K562 (cell line): ENCODE data around the gene MAN1B1. TPM values are rescaled to one million over a fixed set of nuclear protein-coding genes. Genes with fewer than 3 reads are reported as not detected.

ENCODE experiments used
- ARID1B ChIP-seq: fragments of 450-650 bp; IDR thresholded peaks from 2 replicates; pipeline ENCODE4 v1.6.1; 2016; ENCODE audit warnings: antibody characterized with exemption, mild to moderate bottlenecking, inconsistent platforms
- ARNT ChIP-seq, 2 experiments: fragments of 450-650 bp; IDR thresholded peaks; 2 replicates each; pipeline ENCODE4 v1.6.1; 2016; ENCODE audit warnings: mild to moderate bottlenecking in 1 of 2
- BRF1 ChIP-seq: IDR thresholded peaks from 3 replicates; pipeline ENCODE4 v1.6.1; 2011; ENCODE audit warnings: borderline replicate concordance, mild to moderate bottlenecking; ENCODE audit not compliant: insufficient read length; ENCODE audit errors: extremely low read depth
- CBFA2T3 ChIP-seq: fragments of 450-650 bp; IDR thresholded peaks from 2 replicates; pipeline ENCODE4 v1.6.1; 2017
- CEBPG ChIP-seq, 3 experiments: fragments of 200-800 bp in 1 of 3; sonication (Bioruptor generic) in 1 of 3; sonication (generic) in 1 of 3; formaldehyde crosslinking in 1 of 3; IDR thresholded peaks in 2 of 3; conservative IDR thresholded peaks in 1 of 3; 2 replicates each; pipeline versions ENCODE4 v1.6.1 to v1.8.0; 2016 to 2022; ENCODE audit warnings: missing compliant biosample characterization in 2 of 3, missing genetic modification characterization in 2 of 3, mild to moderate bottlenecking in 1 of 3, missing genetic modification reagents in 1 of 3
- CREM ChIP-seq: IDR thresholded peaks from 2 replicates; pipeline ENCODE4 v1.6.1; 2014; ENCODE audit warnings: antibody characterized with exemption, low read depth
- E2F3 ChIP-seq: fragments of 250-450 bp; sonication (Bioruptor Pico); IDR thresholded peaks from 2 replicates; pipeline ENCODE4 v1.4.0; 2020; ENCODE audit warnings: mild to moderate bottlenecking
- HCFC1 ChIP-seq: IDR thresholded peaks from 2 replicates; pipeline ENCODE4 v1.6.1; 2012; ENCODE audit warnings: low read depth, low read length, improper control_type of control experiment
- HDAC2 ChIP-seq: fragments of 450-650 bp; IDR thresholded peaks from 2 replicates; pipeline ENCODE4 v1.6.1; 2016; ENCODE audit warnings: mild to moderate bottlenecking
- HDGF ChIP-seq: fragments of 450-650 bp; IDR thresholded peaks from 2 replicates; pipeline ENCODE4 v1.6.1; 2016
- HES1 ChIP-seq: fragments of 450-650 bp; IDR thresholded peaks from 2 replicates; pipeline ENCODE4 v1.6.1; 2016; ENCODE audit warnings: low read depth, mild to moderate bottlenecking, moderate library complexity
- KAT2B ChIP-seq: IDR thresholded peaks from one replicate; pipeline ENCODE4 v1.6.1; 2012; ENCODE audit warnings: low read depth, mild to moderate bottlenecking, control low read depth, inconsistent platforms, low read length, moderate library complexity
- MTA2 ChIP-seq: fragments of 450-650 bp; IDR thresholded peaks from 2 replicates; pipeline ENCODE4 v1.6.1; 2016; ENCODE audit warnings: low read depth
- MYBL2 ChIP-seq, 2 experiments: fragments of 450-650 bp in 1 of 2; sonication (generic) in 1 of 2; formaldehyde crosslinking in 1 of 2; IDR thresholded peaks; 2 replicates each; pipeline versions ENCODE4 v1.6.1 to v1.8.1; 2017 to 2022; ENCODE audit warnings: borderline replicate concordance in 1 of 2, inconsistent platforms in 1 of 2, low read depth in 1 of 2, mild to moderate bottlenecking in 1 of 2, missing genetic modification reagents in 1 of 2, moderate library complexity in 1 of 2
- POU5F1 ChIP-seq: fragments of 150-350 bp; IDR thresholded peaks from 2 replicates; pipeline ENCODE4 v1.6.1; 2014; ENCODE audit warnings: borderline replicate concordance, low read length, low read depth, mild to moderate bottlenecking; ENCODE audit not compliant: partially characterized antibody
- RBFOX2 ChIP-seq: fragments of 200-400 bp; formaldehyde crosslinking; IDR thresholded peaks from 2 replicates; pipeline ENCODE4 v1.6.1; 2017; ENCODE audit warnings: low read depth, mild to moderate bottlenecking, low read length, moderate library complexity
- SNRNP70 ChIP-seq: fragments of 200-400 bp; formaldehyde crosslinking; optimal IDR thresholded peaks from 2 replicates; pipeline ENCODE3; 2017; ENCODE audit warnings: low read depth, low read length
- SRSF1 ChIP-seq: fragments of 200-400 bp; formaldehyde crosslinking; IDR thresholded peaks from 2 replicates; pipeline ENCODE4 v1.6.1; 2017; ENCODE audit warnings: mild to moderate bottlenecking, low read depth, low read length, moderate library complexity
- TSC22D4 ChIP-seq: fragments of 450-650 bp; IDR thresholded peaks from 2 replicates; pipeline ENCODE4 v1.6.1; 2016; ENCODE audit warnings: missing genetic modification characterization, missing biosample characterization, control low read depth
- ZNF121 ChIP-seq: sonication (generic); formaldehyde crosslinking; conservative IDR thresholded peaks from 2 replicates; pipeline ENCODE4 v1.8.0; 2022; ENCODE audit warnings: missing genetic modification reagents
- ZNF449 ChIP-seq: fragments of 250-450 bp; sonication (Bioruptor Pico); IDR thresholded peaks from 2 replicates; pipeline ENCODE4 v1.8.0; 2022; ENCODE audit warnings: moderate library complexity, mild to moderate bottlenecking, inconsistent platforms
- ZNF695 ChIP-seq: fragments of 450-650 bp; formaldehyde crosslinking; IDR thresholded peaks from 2 replicates; pipeline ENCODE4 v1.4.0; 2020; ENCODE audit warnings: mild to moderate bottlenecking, moderate library complexity
- polyA plus RNA-seq, 8 experiments: library from polyadenylated mRNA; depleted of rRNA in 4 of 8; stranded (reverse) in 5 of 8; unstranded in 3 of 8; fragments of >200 nt; fragmentation: Nextera tagmentation in 2 of 8; fragmentation: Illumina TruSeq in 1 of 8; extraction: Ambion mirVana in 2 of 8; extraction: Trizol in 1 of 8; gene quantifications; 2 replicates each; pipeline versions ENCODE4 v1.2.1 to v1.2.3, GENCODE V29; 2011 to 2014; ENCODE audit warnings: inconsistent platforms in 1 of 8, missing spikeins in 1 of 8
- total RNA-seq, 7 experiments: library from RNA; depleted of rRNA in 6 of 7; stranded (reverse); fragments of >200 nt in 6 of 7; fragmentation: Illumina TruSeq in 2 of 7; extraction: Trizol in 2 of 7; gene quantifications; 2 replicates each; pipeline versions ENCODE4 v1.2.1 to v1.2.3, GENCODE V29; 2011 to 2021; ENCODE audit warnings: low replicate concordance in 1 of 7
- TF ChIP-seq, protein P1 (sequence below): sonication (generic); formaldehyde crosslinking; IDR thresholded peaks from 2 replicates; pipeline ENCODE4 v1.4.0; 2020; ENCODE audit warnings: mild to moderate bottlenecking, missing genetic modification reagents
- TF ChIP-seq, protein P2 (sequence below), 2 experiments: fragments of 450-650 bp in 1 of 2; sonication (generic) in 1 of 2; formaldehyde crosslinking in 1 of 2; IDR thresholded peaks in 1 of 2; conservative IDR thresholded peaks in 1 of 2; 2 replicates each; pipeline versions ENCODE4 v1.6.1 to v1.8.1; 2016 to 2023; ENCODE audit warnings: mild to moderate bottlenecking in 2 of 2, moderate library complexity in 2 of 2, inconsistent platforms in 1 of 2, missing genetic modification reagents in 1 of 2

The MAN1B1 gene
- total and polyA plus RNA-seq, 9 of the 15 experiments (the other 6 are each of a cell fraction or from before 2014, with no cell fraction given), result 0.55 to 36.6 (median 27.3) TPM

- TF ChIP-seq HCFC1 (no peak), TSC22D4 (tag) (no peak), SRSF1 (no peak), ZNF449 (CRISPR knock-in tag) (no peak), BRF1 (no peak), KAT2B (no peak), ARID1B (no peak), RBFOX2 (peak; percentile 72), SNRNP70 (no peak), HDGF (no peak), ARNT (IDR thresholded peaks at IDR 0.05) (no peak), HES1 (no peak), CEBPG (CRISPR knock-in tag; IDR thresholded peaks at IDR 0.05) (no peak), CEBPG (tag; conservative IDR thresholded peaks at IDR 0.05 in 1 of 2, IDR thresholded peaks at IDR 0.05 in 1 of 2) (no peak), ZNF121 (no peak), MTA2 (no peak), HDAC2 (no peak), ZNF695 (CRISPR knock-in tag) (no peak), CREM (peak; percentile 66), POU5F1 (no peak), E2F3 (CRISPR knock-in tag) (peak; percentile 76; the same call in 1 of the 2 replicates), MYBL2 (IDR thresholded peaks at IDR 0.05; ENCODE audit: low read depth) (no peak), MYBL2 (CRISPR knock-in tag; IDR thresholded peaks at IDR 0.05; ENCODE audit: borderline replicate concordance) (no peak), CBFA2T3 (no peak)
- TF ChIP-seq, protein P1, sequence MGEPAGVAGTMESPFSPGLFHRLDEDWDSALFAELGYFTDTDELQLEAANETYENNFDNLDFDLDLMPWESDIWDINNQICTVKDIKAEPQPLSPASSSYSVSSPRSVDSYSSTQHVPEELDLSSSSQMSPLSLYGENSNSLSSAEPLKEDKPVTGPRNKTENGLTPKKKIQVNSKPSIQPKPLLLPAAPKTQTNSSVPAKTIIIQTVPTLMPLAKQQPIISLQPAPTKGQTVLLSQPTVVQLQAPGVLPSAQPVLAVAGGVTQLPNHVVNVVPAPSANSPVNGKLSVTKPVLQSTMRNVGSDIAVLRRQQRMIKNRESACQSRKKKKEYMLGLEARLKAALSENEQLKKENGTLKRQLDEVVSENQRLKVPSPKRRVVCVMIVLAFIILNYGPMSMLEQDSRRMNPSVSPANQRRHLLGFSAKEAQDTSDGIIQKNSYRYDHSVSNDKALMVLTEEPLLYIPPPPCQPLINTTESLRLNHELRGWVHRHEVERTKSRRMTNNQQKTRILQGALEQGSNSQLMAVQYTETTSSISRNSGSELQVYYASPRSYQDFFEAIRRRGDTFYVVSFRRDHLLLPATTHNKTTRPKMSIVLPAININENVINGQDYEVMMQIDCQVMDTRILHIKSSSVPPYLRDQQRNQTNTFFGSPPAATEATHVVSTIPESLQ (CRISPR knock-in tag), result no peak
- TF ChIP-seq, protein P2, sequence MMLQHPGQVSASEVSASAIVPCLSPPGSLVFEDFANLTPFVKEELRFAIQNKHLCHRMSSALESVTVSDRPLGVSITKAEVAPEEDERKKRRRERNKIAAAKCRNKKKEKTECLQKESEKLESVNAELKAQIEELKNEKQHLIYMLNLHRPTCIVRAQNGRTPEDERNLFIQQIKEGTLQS (IDR thresholded peaks at IDR 0.05), result no peak
- TF ChIP-seq, protein P2 (CRISPR knock-in tag; conservative IDR thresholded peaks at IDR 0.05), result no peak
Measured at GRCh38 chr9:137114613-137115393, 28.0 kb downstream of the MAN1B1 start, which contains the start of gene DPP7 (continued).
